H9 (cell line): ENCODE measurements around the gene MSTO1. TPM values are rescaled to one million over a fixed set of nuclear protein-coding genes. Genes with fewer than 3 reads are reported as not detected.
"Not testable (repeated sequence)": the region's sequence is repeated elsewhere in the genome, so short reads cannot be mapped to it uniquely, and the experiment has no call there.

Experiments
- DNase-seq: peaks from one replicate; pipeline ENCODE4 v3.0.0-alpha.2; 2017
- H2AFZ ChIP-seq: one replicate; pipeline ENCODE4 v1.6.1; 2013; ENCODE audit warnings: mild to moderate bottlenecking, low read length, control low read depth, moderate library complexity
- H2AK5ac ChIP-seq: 2 replicates; pipeline ENCODE4 v1.6.1; 2013; ENCODE audit warnings: low read length, control low read depth, mixed read lengths; ENCODE audit not compliant: insufficient read length
- H2BK120ac ChIP-seq: one replicate; pipeline ENCODE4 v1.6.1; 2013; ENCODE audit warnings: low read depth, mild to moderate bottlenecking, low read length, control low read depth, inconsistent platforms; ENCODE audit not compliant: poor library complexity, severe bottlenecking
- H2BK12ac ChIP-seq: 2 replicates; pipeline ENCODE4 v1.6.1; 2013; ENCODE audit warnings: low read length, control low read depth, mixed read lengths, low read depth; ENCODE audit not compliant: insufficient read length
- H2BK15ac ChIP-seq: 2 replicates; pipeline ENCODE4 v1.6.1; 2013; ENCODE audit warnings: low read depth, low read length, control low read depth
- H2BK20ac ChIP-seq: one replicate; pipeline ENCODE4 v1.6.1; 2013; ENCODE audit warnings: low read depth, mild to moderate bottlenecking, low read length, control low read depth, inconsistent platforms; ENCODE audit not compliant: poor library complexity, severe bottlenecking
- H2BK5ac ChIP-seq: 2 replicates; pipeline ENCODE4 v1.6.1; 2013; ENCODE audit warnings: low read length, control low read depth, mixed read lengths; ENCODE audit not compliant: insufficient read length
- H3K14ac ChIP-seq: 2 replicates; pipeline ENCODE4 v1.6.1; 2013; ENCODE audit warnings: low read length, control low read depth; ENCODE audit not compliant: insufficient read depth
- H3K18ac ChIP-seq: 2 replicates; pipeline ENCODE4 v1.6.1; 2013; ENCODE audit warnings: low read depth, mild to moderate bottlenecking, mixed read lengths, low read length, control low read depth; ENCODE audit not compliant: insufficient read length
- H3K23ac ChIP-seq: 2 replicates; pipeline ENCODE4 v1.6.1; 2013; ENCODE audit warnings: low read length, control low read depth, mixed read lengths, low read depth; ENCODE audit not compliant: insufficient read length
- H3K23me2 ChIP-seq: 2 replicates; pipeline ENCODE4 v1.6.1; 2013; ENCODE audit warnings: low read depth, mild to moderate bottlenecking, mixed read lengths, low read length, control low read depth; ENCODE audit not compliant: insufficient read length, poor library complexity, severe bottlenecking
- H3K27ac ChIP-seq: 2 replicates; pipeline ENCODE4 v1.5.1; 2013; ENCODE audit warnings: low read length, control low read depth, mixed read lengths, low read depth; ENCODE audit not compliant: insufficient read length
- H3K27me3 ChIP-seq: 2 replicates; pipeline ENCODE4 v1.6.1; 2013; ENCODE audit warnings: low read length, control low read depth, inconsistent platforms; ENCODE audit not compliant: insufficient read depth
- H3K4ac ChIP-seq: 2 replicates; pipeline ENCODE4 v1.6.1; 2013; ENCODE audit warnings: low read depth, mild to moderate bottlenecking, control low read depth, inconsistent platforms, low read length, moderate library complexity
- H3K4me1 ChIP-seq: 2 replicates; pipeline ENCODE4 v1.6.1; 2013; ENCODE audit warnings: low read length, control low read depth, inconsistent platforms; ENCODE audit not compliant: insufficient read depth
- H3K4me2 ChIP-seq: 2 replicates; pipeline ENCODE4 v1.6.1; 2013; ENCODE audit warnings: low read length, control low read depth, mixed read lengths; ENCODE audit not compliant: insufficient read length, insufficient read depth
- H3K56ac ChIP-seq: 2 replicates; pipeline ENCODE4 v1.6.1; 2013; ENCODE audit warnings: low read depth, mild to moderate bottlenecking, mixed read lengths, low read length, control low read depth; ENCODE audit not compliant: insufficient read length
- H3K79me1 ChIP-seq: 2 replicates; pipeline ENCODE4 v1.6.1; 2013; ENCODE audit warnings: low read depth, mild to moderate bottlenecking, moderate library complexity, low read length, control low read depth, inconsistent platforms; ENCODE audit not compliant: insufficient read depth, poor library complexity, severe bottlenecking
- H3K79me2 ChIP-seq: 2 replicates; pipeline ENCODE4 v1.6.1; 2013; ENCODE audit warnings: low read length, control low read depth, inconsistent platforms; ENCODE audit not compliant: insufficient read depth
- H3K9ac ChIP-seq: 2 replicates; pipeline ENCODE4 v1.6.1; 2013; ENCODE audit warnings: low read length, control low read depth, mixed read lengths; ENCODE audit not compliant: insufficient read length; ENCODE audit errors: extremely low read depth
- H3K9me3 ChIP-seq: one replicate; pipeline ENCODE4 v1.6.1; 2013; ENCODE audit warnings: low read depth, low read length, inconsistent platforms; ENCODE audit not compliant: control insufficient read depth
- H3T11ph ChIP-seq: one replicate; pipeline ENCODE4 v1.6.1; 2013; ENCODE audit warnings: mild to moderate bottlenecking, low read length, control low read depth, inconsistent platforms
- H4K20me1 ChIP-seq: one replicate; pipeline ENCODE4 v1.6.1; 2013; ENCODE audit not compliant: control insufficient read depth, insufficient read length, insufficient read depth
- H4K5ac ChIP-seq: 2 replicates; pipeline ENCODE4 v1.6.1; 2013; ENCODE audit warnings: low read depth, mild to moderate bottlenecking, mixed read lengths, low read length, control low read depth; ENCODE audit not compliant: insufficient read length
- H4K8ac ChIP-seq: replicated peaks from 2 replicates; pipeline ENCODE4 v1.6.1; 2013; ENCODE audit warnings: low read length, control low read depth, mixed read lengths, low read depth; ENCODE audit not compliant: insufficient read length
- H4K91ac ChIP-seq: 2 replicates; pipeline ENCODE4 v1.6.1; 2013; ENCODE audit warnings: low read depth, mild to moderate bottlenecking, moderate library complexity, mixed read lengths, low read length, control low read depth; ENCODE audit not compliant: insufficient read length
- H3K27ac Mint-ChIP-seq, 3 experiments: 2 replicates in 2 of 3; 3 replicates in 1 of 3; pipeline ENCODE4 v1.8.0; 2020 to 2021; ENCODE audit warnings: mixed read lengths in 3 of 3, mild to moderate bottlenecking in 1 of 3, moderate library complexity in 1 of 3
- H3K27me3 Mint-ChIP-seq: 2 replicates; pipeline ENCODE4 v1.8.0; 2021; ENCODE audit warnings: low read depth, mild to moderate bottlenecking, moderate library complexity, mixed read lengths
- H3K36me3 Mint-ChIP-seq, 3 experiments: 2 replicates in 2 of 3; 3 replicates in 1 of 3; pipeline ENCODE4 v1.8.0; 2020 to 2021; ENCODE audit warnings: low read depth in 3 of 3, mixed read lengths in 3 of 3; ENCODE audit not compliant: insufficient read depth in 1 of 3
- H3K4me1 Mint-ChIP-seq, 2 experiments: 2 replicates each; pipeline ENCODE4 v1.8.0; 2020; ENCODE audit warnings: mixed read lengths in 2 of 2
- H3K4me3 Mint-ChIP-seq, 2 experiments: 2 replicates in 1 of 2; 3 replicates in 1 of 2; pipeline ENCODE4 v1.8.0; 2020 to 2021; ENCODE audit warnings: mild to moderate bottlenecking in 2 of 2, mixed read lengths in 2 of 2, moderate library complexity in 1 of 2
- H3K9me3 Mint-ChIP-seq, 2 experiments: 2 replicates in 1 of 2; 3 replicates in 1 of 2; pipeline ENCODE4 v1.8.0; 2020; ENCODE audit warnings: mild to moderate bottlenecking in 2 of 2, mixed read lengths in 2 of 2, moderate library complexity in 1 of 2
- CTCF ChIP-seq: fragments of 200-600 bp; sonication (generic); conservative IDR thresholded peaks from 3 replicates; pipeline ENCODE4 v1.8.0; 2021; ENCODE audit warnings: antibody characterized with exemption, mild to moderate bottlenecking
- WGBS: extraction: QIAGEN DNeasy Blood & Tissue Kit; methylation state at CpG from one replicate; pipeline ENCODE4 v1.1.7; 2013; ENCODE audit warnings: missing lambda C conversion rate, low lambda C conversion rate, mixed read lengths; ENCODE audit not compliant: insufficient read length; ENCODE audit errors: extremely low coverage; 5-methylcytosine and 5-hydroxymethylcytosine counted together
- total RNA-seq: library from RNA; stranded (reverse); gene quantifications from 2 replicates; pipeline ENCODE4 v1.2.1, GENCODE V29; 2021

Gene MSTO1
- total RNA-seq, 1 experiment from 2014 or later = 96.2 TPM

- no peak overlapping the region for H3T11ph ChIP-seq
- H2AK5ac ChIP-seq = no peak overlapping the region
Observed at GRCh38 chr1:155657463-155657862, 47.4 kb downstream of the MSTO1 start.

GRCh38 chr1:155661239-155661638, 51.2 kb downstream of the MSTO1 start:
- H2BK120ac ChIP-seq, H3K79me1 ChIP-seq, H2AK5ac ChIP-seq, H4K5ac ChIP-seq, H3K14ac ChIP-seq, H2AFZ ChIP-seq, H3K4me3 Mint-ChIP-seq, H4K91ac ChIP-seq, H3K56ac ChIP-seq, H2BK20ac ChIP-seq, H2BK15ac ChIP-seq, H2BK12ac ChIP-seq, H3K27me3 ChIP-seq, H3K79me2 ChIP-seq, DNase-seq, H3T11ph ChIP-seq, H3K4me1 ChIP-seq, H3K9me3 Mint-ChIP-seq, H3K27me3 Mint-ChIP-seq, H3K27ac Mint-ChIP-seq, H4K8ac ChIP-seq, H3K4ac ChIP-seq, H3K18ac ChIP-seq, H3K23ac ChIP-seq, H3K9me3 ChIP-seq, H4K20me1 ChIP-seq, H2BK5ac ChIP-seq, H3K23me2 ChIP-seq, H3K4me2 ChIP-seq, H3K4me1 Mint-ChIP-seq, H3K27ac ChIP-seq, H3K9ac ChIP-seq: not testable (repeated sequence)
- H3K36me3 Mint-ChIP-seq = peaks cover 44 to 78% (median 73%) of the 10 kb centered on the region in 3 experiments
- no CpG with 5 or more reads among the region's 4 CpGs for WGBS

More at GRCh38 chr1:155657463-155657862, 47.4 kb downstream of the MSTO1 start:
- no peak overlapping the region for H3K23ac ChIP-seq
- no peak overlapping the region for H2AFZ ChIP-seq
- H2BK5ac ChIP-seq = no peak overlapping the region
- Mint-ChIP-seq H3K27ac (no peak overlapping the region), H3K4me1 (no peaks in the 10 kb centered on the region), H3K9me3 (no peaks in the 10 kb centered on the region), H3K36me3 (peaks cover 29 to 43% (median 43%) of the 10 kb centered on the region in 3 experiments), H3K27me3 (peaks cover 4% of the 10 kb centered on the region), H3K4me3 (no peak overlapping the region)
- no peaks in the 10 kb centered on the region for H3K4me1 ChIP-seq
- no peak overlapping the region for H4K5ac ChIP-seq
- H3K4me2 ChIP-seq = no peak overlapping the region
- no peak overlapping the region for H3K14ac ChIP-seq
- H2BK12ac ChIP-seq = no peak overlapping the region
- H3K18ac ChIP-seq = no peak overlapping the region
- no peak overlapping the region for H4K8ac ChIP-seq
- no peak overlapping the region for H3K9ac ChIP-seq
- no peak overlapping the region for H4K91ac ChIP-seq
- no peak overlapping the region for H2BK20ac ChIP-seq
- H4K20me1 ChIP-seq = no peaks in the 10 kb centered on the region
- H3K79me2 ChIP-seq = no peaks in the 10 kb centered on the region
- no peaks in the 10 kb centered on the region for H3K27me3 ChIP-seq
- no peaks in the 10 kb centered on the region for H3K9me3 ChIP-seq
- H3K79me1 ChIP-seq = no peaks in the 10 kb centered on the region
- no peak overlapping the region for H3K27ac ChIP-seq
- H3K56ac ChIP-seq = no peak overlapping the region
- no CpG with 5 or more reads among the region's 2 CpGs for WGBS
- TF ChIP-seq CTCF = no peak
- no peak for DNase-seq
- H3K23me2 ChIP-seq = no peaks in the 10 kb centered on the region
- no peak overlapping the region for H2BK15ac ChIP-seq
- no peak overlapping the region for H2BK120ac ChIP-seq
- H3K4ac ChIP-seq = no peak overlapping the region
